SH-SY5Y (cell line): ENCODE results near the gene CD58.

Experiments
- GATA2 ChIP-seq: IDR thresholded peaks from 2 replicates; pipeline ENCODE4 v1.6.1; 2011; ENCODE audit warnings: mild to moderate bottlenecking, low read depth, low read length
- GATA3 ChIP-seq: IDR thresholded peaks from 2 replicates; pipeline ENCODE4 v1.6.1; 2011; ENCODE audit warnings: low read depth, mild to moderate bottlenecking, low read length, moderate library complexity

GRCh38 chr1:116485071-116485735 lies 85.6 kb downstream of the CD58 start:
- TF ChIP-seq GATA2: no peak
- no peak for TF ChIP-seq GATA3
